Stimulated activated CD4-positive, alpha-beta T cell treated with anti-CD3 and anti-CD28 coated beads, Interleukin-15, amount 100 ng/mL, for 1 hour (primary cell): Measurements from ENCODE around the gene PROCR.
"Not testable (repeated sequence)": the region's sequence is repeated elsewhere in the genome, so short reads cannot be mapped to it uniquely, and the experiment has no call there.

Experiments used
- DNase-seq, 2 donors: peaks; one replicate each; pipeline ENCODE4 v3.0.0-alpha.2; 2020; ENCODE audit warnings: low read depth in 1 of 2, low spot score in 1 of 2

Gene PROCR

DNA sequence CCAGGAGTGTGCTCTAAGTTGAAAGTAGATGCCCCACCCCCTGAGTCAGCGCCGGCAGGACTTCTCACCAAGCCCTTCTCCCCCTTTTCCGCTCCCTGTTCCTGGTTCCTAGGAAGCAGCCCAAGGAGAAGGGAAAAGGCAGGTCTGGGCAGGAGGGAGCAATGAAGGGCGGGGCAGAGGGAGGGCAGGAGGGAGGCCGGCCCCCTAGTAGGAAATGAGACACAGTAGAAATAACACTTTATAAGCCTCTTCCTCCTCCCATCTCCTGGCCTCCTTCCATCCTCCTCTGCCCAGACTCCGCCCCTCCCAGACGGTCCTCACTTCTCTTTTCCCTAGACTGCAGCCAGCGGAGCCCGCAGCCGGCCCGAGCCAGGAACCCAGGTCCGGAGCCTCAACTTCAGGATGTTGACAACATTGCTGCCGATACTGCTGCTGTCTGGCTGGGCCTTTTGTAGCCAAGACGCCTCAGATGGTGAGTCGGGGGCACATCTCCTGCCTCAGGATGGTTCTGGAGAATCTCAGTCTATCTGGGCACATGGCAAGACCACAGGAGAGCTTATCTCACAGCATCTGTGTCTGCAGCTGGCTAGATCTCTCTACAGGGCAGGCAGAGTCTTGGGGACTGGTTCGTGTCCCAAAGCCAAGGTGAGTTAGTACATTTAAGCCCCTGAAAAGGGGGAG lies at the start of gene PROCR:
Gene PROCR, plus strand, starts transcription at position 320 of the 681 bp plus-strand sequence. Its CDS starts 83 bp downstream, at position 403.
- no peak for DNase-seq

DNA sequence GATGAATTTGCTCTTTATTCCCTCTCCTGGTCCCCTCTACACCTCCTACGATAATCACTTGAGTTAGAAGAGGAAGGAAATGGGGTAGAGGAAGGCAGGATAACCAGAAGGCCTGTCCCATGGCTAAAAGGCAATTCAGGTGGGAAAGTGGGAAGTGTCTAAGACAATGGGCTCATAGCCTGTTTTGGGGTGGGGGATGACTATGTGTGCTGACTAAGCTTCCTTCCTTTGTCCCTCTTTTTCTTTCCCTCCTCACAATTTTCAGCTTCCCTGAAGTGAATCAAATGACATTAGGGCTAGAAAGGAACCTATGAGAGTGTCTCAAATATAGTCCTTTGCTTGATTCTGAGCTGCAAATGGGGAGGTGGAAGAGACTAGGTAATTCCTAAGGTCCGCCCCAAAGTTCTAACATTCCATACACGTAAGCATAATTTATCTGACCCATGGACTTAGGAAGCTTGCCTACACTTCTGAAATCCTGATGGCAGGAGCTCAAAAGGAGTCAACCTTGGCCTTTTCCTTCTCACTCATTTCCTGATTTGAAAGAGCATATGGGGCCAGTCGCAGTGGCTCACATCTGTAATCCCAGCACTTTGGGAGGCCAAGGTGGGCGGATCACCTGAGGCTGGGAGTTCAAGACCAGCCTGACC lies 49.0 kb upstream of the PROCR start:
- no peak for DNase-seq

DNA sequence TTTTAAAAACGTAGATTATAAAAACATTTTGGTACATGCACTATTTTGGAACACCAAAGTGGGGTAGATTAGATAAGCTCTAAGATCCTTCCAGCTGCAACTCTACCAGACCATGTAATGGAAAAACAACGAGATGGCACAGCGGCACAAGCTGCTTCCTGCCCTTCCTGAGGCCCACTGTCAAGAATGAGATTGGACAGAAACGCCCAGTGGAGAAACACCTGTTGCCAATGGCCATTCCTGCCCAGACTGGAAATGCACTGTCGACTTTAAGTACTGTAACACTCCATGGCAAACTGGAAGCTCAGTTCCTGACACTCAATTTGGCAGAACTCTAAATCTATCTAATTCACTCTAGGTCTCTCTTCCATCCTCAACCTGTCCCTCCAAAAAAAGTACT lies 46.1 kb upstream of the PROCR start:
- no peak for DNase-seq

DNA sequence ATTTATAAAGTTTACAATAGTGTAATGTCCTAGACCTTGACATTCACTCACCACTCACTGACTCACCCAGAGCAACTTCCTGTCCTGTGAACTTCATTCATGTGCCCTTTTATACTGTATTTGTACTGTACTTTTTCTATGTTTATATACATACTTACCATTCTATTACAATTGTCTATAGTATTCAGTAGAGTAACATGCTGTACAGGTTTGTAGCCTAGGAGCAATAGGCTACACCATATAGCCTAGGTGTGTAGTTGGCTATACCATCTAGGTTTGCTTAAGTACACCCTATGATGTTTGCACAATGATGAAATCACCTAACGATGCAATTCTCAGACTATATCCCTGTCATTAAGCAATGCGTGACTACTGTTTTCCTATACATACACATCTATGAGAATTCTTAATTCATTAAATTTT lies 42.2 kb upstream of the PROCR start:
- DNase-seq, result no peak

DNA sequence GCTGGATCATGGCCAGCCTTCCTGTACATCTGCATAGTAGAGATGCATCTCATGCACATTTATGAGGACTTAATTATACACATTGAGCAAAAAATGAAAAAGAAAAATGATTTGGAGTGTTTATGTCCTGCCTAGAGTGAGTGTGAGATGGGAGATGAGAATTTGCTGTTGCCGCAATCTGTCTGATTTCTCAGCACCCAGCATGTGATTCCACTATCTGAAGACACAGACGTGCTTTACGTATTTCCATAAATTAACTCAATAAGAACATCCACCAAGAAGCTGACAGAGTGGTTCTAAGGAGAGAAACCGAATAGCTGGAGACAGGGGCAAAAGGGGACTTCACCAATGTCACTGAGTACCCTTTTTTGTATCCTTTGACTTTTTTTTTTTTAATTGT lies 39.9 kb upstream of the PROCR start:
- no peak for DNase-seq

DNA sequence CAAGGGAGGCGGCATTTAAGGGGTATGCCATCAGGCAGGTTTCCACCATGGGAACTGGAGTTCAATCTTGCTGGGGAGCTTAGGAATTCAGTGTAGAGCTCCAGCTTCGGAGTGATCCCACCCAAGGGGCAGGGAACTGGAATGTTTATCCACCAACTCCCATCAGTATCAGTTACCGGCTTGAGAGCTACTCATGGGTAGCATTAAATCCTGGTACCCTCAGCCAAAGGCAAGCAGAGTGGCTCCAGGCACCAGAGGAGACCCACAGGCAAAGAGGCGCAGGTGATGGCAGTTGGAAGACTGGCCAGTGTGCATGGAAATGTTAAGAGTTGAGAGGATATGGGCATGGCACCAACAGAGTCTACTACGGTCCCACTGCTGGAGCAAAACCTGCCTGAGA lies 38.8 kb upstream of the PROCR start:
- DNase-seq, result no peak

DNA sequence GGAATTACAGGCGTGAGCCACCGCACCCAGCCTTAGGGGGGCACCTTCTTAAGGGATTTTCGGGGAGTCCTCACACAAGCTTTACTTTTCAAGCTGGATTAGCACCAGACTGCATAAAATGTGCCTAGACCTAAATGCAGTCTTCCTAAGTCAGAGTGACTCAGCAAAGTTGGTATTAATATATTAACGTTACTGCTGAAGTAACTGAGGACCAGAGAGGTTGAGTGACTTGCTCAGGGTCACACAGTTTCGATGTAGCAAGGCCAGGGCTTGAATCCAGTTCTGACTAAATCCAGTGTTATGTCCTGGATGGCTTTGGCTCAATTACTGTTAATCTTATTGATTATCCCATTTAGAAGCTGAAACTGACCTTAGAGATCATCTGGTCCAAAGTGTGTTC lies 38.1 kb upstream of the PROCR start:
- no peak for DNase-seq

DNA sequence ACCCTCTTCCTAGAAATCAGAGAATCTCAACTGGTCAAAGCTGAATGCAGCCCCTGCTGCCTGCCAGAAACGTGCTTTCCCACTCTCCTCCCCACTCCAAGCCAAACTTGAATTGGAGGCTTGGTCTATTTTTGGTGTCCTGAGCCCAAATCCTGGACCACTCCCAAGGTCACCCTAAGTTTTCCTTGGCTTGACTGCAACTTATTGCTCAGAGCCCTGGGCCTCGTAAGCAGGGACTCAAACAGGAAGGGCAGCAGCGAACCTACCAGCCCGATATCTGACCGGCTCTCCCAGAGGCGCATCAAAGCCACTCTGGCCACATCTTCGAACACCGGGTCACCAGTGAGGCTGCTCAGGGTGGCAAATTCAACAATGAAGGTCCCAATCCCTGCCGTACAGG lies 37.4 kb upstream of the PROCR start:
- no peak for DNase-seq

DNA sequence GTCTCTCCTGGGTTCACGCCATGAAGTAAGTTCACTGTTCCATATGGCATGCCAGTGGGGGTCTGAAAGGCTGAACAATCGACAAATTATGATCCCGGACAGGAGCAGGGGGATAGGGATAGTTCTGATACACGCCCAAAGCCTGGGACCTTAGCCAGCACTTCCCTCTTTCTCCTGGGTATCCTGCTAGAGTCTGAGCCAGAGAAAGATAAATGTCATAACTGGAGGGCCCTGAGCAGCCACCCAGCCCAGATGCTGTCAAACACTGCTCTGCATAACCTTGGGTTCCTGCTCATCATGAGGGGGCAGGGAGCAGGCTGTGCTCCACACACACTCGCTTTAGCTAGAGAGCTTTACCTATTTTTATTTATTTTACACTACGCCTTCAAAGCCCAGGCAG lies 37.0 kb upstream of the PROCR start:
- no peak for DNase-seq

DNA sequence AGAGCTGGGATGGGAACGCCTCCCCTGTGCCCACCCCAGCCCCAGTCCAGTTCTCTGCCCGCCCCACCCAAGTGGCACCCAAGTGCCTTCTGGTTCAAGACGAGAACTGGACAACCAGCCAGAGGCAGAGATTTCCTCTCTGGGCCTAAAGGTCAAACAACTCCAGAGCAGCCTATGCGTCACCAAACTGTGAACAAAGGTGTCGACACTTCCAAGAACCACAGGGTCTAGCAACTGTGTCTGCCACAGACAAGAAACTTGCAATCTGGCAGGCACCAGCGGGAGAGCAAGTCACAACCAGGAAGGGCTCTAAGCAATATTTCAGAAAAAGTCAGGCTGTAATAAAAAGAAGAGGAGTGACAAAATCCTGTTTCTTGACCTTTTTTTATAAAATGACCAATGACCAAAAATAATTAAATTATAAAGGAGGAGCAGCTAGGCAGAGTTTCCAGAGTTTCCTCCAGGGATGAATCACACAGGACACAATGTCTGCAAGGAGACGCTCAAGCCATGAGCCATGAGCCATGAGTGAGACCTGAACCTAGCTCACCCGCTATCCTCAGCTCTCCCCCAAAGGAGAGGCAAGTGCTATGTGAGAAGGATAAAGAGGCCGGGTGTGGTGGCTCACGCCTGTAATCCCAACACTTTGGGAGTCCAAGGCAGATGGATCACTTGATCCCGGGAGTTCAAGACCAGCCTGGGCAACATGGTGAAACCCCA lies 35.8 kb upstream of the PROCR start:
- no peak for DNase-seq

DNA sequence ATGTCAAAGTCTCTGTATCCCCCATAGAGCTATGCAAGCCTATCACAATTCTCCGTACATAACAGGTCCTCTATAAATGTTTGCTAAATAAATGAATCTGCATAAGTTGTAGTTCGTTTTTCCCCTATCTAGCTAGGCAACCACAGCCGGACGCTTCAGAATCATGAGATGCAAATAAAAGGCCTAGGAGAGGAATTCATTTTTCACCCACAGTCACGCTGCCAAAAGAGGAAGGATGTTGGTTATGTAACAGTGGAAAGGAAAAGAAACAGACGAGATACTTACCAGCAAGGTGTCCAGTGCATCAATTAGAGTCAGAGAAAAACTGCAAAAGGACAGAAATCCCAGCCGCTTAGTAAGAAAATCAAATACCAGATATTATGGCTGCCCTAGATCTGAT lies 27.2 kb upstream of the PROCR start:
- DNase-seq, result no peak

DNA sequence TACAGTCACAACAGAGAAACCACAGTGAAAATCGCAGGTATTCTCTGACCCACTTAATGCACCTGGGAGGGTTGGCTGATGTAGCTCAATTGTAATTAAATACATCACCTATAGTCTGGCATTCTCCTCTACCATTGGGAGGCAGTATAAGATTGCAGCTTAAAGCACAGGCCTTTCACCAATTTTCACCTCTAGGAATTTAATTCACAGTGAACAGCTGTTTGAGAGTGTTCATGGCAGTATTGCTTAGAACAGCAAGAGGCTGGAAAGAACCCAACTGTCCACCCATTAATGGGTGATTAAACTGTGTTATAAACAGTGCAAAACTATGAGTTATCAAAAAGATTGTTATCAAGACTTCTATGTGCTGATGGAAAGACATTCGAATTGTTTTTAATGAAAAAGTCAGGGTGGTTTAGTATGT lies 26.7 kb upstream of the PROCR start:
- DNase-seq, result no peak

DNA sequence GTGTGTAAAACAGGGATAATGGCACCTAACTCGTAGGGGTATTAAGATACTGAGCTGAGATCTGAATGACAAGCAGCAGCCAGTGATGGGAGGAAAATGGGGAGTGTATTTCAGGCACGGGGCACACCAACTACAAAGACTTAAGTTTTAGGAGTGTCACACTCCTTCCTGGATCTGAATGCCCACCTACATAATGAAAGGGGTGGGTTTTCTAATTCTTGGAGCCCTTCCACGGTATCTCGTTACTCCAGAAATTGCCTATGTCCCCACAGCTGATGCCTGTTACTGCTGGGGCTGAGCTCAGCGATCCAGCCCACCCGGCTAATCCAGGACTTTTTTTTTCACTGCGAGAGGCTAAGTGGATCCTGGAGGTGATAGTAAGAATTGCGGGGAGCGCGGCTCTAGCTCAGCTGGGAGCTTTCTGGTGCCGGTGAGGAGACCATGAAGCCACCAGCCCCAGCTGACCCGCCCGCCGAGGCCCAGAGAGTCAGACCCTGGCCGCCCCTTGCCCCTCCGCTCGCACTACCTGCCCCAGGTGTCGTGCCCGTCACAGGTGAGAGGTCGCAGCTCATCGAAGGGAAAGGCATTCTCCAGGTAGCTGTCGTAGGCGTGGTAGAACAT lies 25.5 kb upstream of the PROCR start:
- DNase-seq, result no peak

DNA sequence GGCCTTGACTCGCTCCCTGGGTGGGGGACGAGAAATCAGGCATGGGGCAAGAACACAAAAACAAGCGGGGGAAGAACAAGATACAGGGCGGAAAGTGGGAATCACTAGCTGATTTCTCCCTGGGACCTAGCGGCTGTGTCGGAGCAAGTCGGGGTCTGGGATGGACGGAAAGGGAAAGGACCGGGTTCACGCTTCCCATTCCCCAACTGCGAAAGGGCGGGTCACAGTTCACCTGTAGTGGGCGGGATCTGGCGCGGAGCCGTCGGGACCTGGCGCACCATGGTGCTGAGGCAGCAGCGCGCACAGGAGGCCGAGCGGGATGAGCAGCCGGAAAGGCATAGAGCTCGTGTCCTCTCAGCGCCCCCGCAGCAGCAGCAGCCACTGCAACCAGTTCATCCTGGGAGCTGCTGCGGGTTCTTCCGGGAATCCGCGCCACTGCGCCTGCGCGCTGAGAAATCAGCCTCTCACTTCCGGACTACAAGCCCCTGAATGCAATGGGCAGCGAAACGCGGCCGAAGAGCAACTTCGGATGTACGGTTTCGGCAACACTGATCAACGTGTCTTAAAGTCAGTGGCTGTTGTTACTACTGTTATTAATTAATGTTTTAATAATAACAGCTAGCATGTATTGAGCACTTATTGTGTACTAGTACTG lies 24.8 kb upstream of the PROCR start, which contains the start of gene EDEM2:
Gene EDEM2, minus strand, starts transcription at position 417 of the 655 bp plus-strand sequence. Its CDS starts 78 bp downstream, at position 339.
- peak; percentile 87 to 89 for DNase-seq

DNA sequence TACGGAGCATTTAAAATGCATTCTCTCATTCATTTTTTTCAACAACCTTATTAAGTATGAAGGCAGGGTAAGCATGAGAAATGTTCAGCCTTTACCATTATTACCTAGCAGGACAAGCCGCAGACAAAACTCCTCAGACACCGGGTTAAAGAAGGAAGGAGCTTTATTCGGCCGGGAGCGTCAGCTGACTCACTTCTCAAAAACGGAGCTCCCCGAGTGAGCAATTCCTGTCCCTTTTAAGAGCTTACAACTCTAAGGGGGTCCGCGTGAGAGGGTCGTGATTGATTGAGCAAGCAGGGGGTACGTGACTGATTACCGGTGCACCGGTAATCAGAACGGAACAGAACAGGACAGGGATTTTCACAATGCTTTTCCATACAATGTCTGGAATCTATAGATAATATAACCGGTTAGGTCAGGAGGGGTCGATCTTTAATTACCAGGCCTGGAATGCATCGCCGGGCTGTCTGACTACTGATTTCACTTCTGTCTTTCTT lies 24.2 kb upstream of the PROCR start:
- DNase-seq, result not testable (repeated sequence)

DNA sequence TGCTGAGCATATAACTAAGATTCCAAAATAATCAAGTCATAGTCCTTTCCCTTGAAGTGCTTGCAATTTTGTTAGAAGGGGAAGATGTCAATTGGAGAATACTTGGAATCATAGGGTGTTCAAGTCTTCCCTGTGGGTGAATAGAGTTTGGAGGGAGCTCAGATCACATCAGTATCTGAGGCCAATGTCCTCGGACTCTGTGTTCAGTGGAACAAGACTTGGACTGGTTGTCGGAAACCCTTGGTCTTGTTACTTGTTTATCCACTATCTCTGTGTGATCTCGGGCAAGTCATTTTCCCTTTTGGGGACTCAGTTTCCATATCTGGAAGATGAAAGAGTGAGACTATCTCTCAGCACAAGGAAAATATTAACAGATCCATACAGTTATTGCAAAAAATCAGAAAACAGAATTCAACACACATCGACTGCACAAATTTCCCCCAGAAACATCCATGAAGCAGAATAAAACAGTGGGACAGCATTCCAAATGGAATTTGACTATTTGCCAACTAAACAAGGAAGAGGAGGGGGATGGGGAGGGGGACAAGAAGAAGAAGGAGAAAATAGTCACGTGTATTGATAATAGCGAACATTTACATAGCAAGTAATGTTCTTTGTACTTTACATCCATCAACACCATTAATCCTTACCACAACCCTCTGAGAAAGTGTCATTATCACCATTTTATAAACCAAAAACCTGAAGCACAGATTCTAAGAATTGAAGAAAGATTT lies 20.9 kb upstream of the PROCR start:
- no peak for DNase-seq

DNA sequence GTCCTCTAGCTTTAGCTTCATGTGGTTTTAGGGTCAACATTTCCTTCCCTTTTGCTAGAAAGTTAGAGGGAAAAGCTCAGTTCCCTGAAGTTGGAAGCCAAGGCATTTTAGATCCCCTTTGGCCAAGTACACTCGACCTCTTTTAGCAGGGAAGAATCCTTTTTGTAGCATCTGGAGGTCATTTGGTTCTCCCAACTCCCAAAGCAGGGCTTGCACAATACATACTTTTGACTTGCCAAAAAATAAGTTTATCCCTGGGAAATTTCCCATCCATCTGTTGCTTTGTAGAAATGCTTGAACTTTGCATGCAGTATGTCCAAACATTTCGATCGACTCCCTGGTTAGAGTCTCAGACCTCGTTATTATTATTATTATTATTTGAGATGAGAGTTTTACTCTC lies 20.1 kb upstream of the PROCR start:
- DNase-seq, result no peak

DNA sequence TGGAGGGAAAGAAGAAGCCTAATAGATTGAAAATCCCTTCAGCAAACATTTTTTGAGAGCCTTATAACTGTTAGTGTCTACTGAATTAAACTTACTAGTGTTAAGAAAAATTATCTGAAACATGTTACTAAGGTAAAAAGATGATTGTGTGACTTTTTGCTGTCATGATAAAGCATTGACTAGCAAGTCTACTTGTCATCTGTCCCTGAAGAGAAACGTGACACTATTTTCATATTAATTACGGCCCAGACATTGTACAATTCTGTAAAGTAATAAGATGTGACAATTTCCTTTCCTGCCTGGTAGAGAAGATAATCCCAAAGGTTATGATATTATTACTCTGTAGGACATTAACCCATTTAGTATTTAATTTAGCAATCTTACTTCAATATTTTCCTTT lies 15.9 kb upstream of the PROCR start:
- no peak for DNase-seq

DNA sequence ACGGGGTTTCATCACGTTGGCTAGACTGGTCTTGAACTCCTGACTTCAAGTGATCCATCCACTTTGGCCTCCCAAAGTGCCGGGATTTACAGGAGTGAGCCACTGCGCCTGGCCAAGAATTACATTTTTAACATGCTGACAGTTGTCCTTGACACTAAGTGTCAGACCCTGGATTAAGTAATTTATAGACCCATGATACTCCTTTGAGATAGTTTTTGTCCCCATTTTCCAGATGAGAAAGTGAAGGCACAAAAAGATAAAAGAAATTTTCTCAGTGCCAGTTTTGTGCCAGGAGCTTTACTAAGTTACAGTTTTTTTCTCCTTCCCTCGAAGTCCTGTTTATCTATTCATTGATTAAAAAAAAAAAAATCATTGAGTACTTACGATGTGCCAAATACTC lies 14.9 kb upstream of the PROCR start:
- no peak for DNase-seq

DNA sequence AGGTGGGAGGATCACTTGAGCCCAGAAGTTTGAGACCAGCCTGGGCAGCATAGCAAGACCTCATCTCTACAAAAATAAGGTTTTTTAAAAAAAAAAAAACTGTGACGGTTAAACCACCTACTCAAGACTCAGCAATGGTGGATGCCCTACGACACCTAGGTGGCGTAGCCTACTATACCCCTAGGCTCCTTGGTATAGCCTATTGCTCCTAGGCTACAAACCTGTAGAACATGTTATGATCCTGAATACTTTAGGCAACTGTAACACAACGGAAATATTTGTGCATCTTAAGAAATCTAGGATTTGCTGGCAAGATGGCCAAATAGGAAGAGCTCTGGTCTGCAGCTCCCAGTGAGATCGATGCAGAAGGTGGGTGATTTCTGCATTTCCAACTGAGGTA lies 11.5 kb upstream of the PROCR start:
- DNase-seq, result not testable (repeated sequence)
